Stimulated activated CD4-positive, alpha-beta T cell treated with anti-CD3 and anti-CD28 coated beads, Interleukin-2, amount 100 ng/mL, for 24 hours (primary cell): ENCODE results near the gene CLUH.

Source experiments
- DNase-seq, 2 donors: peaks; one replicate each; pipeline ENCODE4 v3.0.0-alpha.2; 2020

CLUH gene

DNA sequence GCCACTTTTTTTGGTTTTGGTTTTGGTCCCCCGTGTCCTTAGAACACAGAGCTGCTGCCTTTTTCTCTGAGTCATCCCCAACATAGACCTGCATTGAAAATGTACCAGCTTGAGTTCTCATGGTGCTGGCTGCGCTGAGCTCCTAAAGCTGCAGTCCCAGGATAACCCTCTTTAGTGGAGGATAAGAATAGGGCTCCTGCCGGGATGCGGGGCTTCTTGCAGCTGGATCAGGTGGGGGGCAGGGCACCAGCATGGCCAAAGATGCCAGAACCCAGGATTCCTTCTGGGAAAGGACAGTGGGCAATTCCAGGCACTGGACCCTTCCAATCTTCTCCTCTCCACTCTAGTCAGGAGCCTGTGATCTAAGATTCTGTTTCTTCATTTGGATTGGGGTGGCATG is 8.3 kb upstream of the CLUH start:
- DNase-seq: no peak

- no peak for DNase-seq
Measured at GRCh38 chr17:2718150-2718938, 6.8 kb upstream of the CLUH start.

DNA sequence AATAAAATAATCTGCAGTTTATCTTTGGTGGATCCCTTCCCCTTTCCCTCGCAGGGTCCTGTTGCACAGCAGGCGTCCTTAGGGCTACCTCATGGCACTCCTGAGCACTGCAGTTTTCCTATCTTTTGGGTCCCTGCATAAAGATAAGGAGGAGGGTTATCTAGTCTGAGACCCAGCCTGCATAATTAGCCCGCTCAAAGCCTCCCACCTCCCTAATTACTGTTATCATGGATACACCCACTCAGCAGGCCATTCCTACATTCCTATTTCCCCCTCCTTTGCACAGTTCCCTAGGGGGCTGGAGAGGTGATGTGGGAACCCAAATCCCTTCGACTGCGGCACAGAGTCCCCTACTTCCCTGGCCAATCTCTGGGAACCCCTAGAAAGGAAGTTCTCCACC is 5.1 kb upstream of the CLUH start:
- no peak for DNase-seq

DNA sequence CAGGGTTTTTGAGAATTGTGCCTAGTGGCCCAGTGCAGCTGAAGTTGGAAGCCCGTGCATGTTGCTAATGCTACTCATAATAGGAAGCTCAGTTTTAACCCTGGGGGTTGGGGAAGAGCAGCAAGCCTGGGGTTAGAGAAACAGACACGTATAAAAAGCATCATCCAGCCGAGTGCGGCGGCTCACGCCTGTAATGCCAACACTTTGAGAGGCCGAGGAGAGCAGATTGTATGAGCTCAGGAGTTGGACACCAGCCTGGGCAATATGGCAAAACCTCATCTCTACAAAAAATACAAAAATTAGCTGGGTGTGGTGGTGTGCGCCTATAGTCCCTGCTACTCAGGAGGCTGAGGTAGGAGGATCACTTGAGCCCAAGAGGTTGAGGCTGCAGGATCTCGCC is 2.3 kb upstream of the CLUH start:
- DNase-seq: no peak

GRCh38 chr17:2712300-2713043 is 908 bp upstream of the CLUH start:
- DNase-seq: no peak

- peak; percentile 49 to 64 for DNase-seq
Measured at GRCh38 chr17:2710803-2711607, 559 bp downstream of the CLUH start.

GRCh38 chr17:2710071-2710802 is 1.3 kb downstream of the CLUH start:
- DNase-seq: no peak

DNA sequence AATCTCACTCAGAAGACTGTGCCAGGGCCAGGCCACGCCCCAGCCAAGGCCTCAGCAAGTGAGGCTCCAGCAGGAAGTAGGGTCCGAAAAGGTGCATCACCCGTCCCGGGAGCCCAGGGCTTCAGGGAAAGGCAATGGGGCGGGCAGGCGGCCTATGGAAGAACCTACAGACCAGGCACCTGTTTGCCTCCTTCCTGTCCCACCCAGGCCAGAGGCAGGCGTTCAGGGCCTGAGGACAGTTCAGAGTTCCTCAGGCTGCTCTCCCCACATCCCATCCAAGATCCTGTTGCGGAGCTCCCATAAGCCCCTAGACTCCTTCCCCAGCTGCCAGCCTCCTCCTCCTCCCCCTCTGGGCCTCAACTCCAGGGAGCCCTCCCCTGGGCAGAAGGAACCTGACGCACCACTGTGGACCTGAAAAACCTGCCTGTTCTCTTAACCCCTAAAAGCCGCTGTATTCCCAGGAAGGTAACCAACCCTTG is 2.3 kb downstream of the CLUH start:
- no peak for DNase-seq

- no peak for DNase-seq
Measured at GRCh38 chr17:2708585-2709182, 2.9 kb downstream of the CLUH start.

DNA sequence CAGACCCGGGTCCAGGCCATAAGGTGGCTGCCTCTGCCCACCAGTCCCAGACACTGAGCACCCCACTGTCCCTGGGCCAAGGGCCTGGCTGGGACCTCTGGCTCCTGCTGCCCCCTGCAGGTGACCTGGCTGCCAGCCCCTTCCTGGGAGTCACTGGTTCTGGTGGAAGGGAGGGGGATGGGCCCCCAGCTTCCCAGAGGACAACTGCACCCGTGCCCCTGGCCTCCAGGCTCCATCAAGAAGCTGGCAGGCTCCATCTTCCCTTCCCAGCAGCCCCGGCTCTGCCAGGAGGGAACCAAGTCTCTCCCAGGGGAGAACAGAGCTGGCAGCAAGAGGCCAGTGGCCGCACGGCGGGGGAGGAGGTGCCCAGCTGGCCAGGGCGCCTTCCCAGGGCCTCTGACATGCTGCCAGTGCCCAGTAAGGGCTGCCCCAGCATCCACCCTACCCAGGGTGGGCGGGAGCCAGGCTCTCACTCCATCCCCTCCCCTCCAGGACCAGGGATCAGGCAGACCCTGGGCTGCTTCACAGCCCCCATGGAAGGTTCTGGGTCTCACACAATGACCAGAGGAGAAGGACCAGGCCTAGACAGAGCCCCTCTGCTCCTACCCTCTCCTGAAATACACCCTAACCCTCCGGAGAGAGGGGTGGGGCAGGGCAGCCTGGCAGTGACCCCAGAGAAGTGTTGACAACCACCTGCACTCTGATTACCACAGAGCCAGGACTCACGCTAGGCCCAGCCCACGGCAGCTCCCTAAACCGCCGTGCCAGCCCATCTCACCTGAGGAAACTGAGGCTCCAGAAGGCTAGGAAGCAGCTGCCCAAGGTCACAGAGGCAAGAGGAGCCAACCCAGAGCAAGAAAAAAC is 3.6 kb downstream of the CLUH start:
- no peak for DNase-seq

GRCh38 chr17:2706911-2707510 is 4.6 kb downstream of the CLUH start:
- no peak for DNase-seq

GRCh38 chr17:2705888-2706795 is 5.4 kb downstream of the CLUH start:
- no peak for DNase-seq

GRCh38 chr17:2705263-2705662 is 6.3 kb downstream of the CLUH start:
- DNase-seq: no peak

DNA sequence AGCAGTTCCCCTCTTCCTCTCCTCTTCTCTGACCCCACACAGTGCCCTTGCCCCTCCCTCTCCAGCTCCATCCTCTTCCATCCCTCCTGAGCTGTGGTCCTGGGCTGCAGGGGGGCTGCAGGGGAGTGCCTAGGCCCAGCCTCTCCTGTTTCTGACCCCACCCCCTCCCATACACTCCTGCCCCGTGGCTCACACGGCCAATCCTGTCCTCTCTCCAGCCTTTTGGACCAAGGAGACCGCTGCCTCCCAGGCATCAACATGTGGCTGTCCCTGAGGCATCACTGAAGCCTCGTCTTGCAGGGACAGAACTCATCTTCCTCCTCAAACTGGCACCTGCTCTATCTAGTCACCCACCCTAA is 6.7 kb downstream of the CLUH start:
- no peak for DNase-seq

- no peak for DNase-seq
Measured at GRCh38 chr17:2704031-2704889, 7.3 kb downstream of the CLUH start.

DNA sequence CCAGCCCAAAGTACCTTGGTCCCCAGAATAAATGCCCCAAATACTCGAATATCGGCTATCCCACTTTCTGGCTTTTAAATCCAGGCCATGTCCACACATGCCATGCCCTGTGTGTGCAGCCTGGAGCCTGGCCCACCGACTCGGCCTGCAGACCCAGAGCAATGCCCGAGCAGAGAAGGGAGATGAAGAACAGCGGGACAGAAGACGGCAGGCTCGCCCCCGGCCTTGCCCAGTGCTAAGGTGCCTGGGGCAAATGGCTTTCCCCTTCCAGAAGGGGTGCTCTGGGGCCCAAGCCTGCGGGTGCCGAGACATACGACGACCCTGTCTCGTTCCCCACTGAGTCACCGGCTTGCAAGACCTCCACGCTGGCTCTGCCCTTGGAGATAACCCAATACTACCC is 8.0 kb downstream of the CLUH start:
- no peak for DNase-seq

- DNase-seq: no peak
Measured at GRCh38 chr17:2703181-2703580, 8.4 kb downstream of the CLUH start.

GRCh38 chr17:2701996-2702741 is 9.4 kb downstream of the CLUH start:
- DNase-seq: no peak
